ENCODE data around the gene CRB1. TPM values are rescaled to one million over a fixed set of nuclear protein-coding genes. Genes with fewer than 3 reads are reported as not detected.

CRB1 gene
- polyA plus RNA-seq, 3 donors, result not detected

DNA sequence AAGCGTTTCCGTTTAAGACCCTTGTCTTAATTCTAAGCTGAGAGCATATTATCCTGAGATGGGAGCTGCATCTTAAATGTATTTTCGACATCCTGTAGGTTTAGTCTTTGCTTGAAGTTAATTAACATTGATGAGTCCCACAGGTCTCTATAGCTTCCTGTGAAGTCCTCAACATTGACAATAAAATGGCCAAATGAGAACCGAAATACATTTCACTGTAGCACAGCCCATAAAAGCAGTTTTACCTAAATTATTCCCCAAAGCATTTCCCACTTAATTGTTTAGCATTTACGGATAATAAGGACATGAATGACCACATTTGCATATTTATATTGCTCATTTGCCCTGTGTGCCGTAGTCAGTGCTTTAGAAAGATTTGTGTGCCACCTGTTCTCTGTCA, 116.4 kb downstream of the CRB1 start:
- no peak for DNase-seq
- Histone ChIP-seq H4K20me1 (ENCODE audit: insufficient read depth, low read length) (no peaks in the 10 kb centered on the region), H3K9ac (ENCODE audit: insufficient read depth, low read length, poor library complexity, severe bottlenecking) (no peak overlapping the region), H3K27me3 (ENCODE audit: control insufficient read depth in 2 of 2, insufficient read depth in 2 of 2, low read length in 2 of 2) (no peaks in the 10 kb centered on the region), H2AFZ (ENCODE audit: insufficient read depth, low read depth, low read length, poor library complexity, severe bottlenecking) (no peak overlapping the region), H3K4me2 (replicated peaks; ENCODE audit: extremely low read depth, low read length, poor library complexity, severe bottlenecking) (no peak overlapping the region), H3K4me3 (replicated peaks in 1 of 3; ENCODE audit: low read depth in 2 of 3, low read length in 3 of 3) (no peak overlapping the region), H3K9me3 (replicated peaks in 1 of 2; ENCODE audit: control insufficient read depth in 1 of 2, insufficient read depth in 1 of 2, low read length in 2 of 2) (no peaks in the 10 kb centered on the region), H3K36me3 (replicated peaks in 1 of 2; ENCODE audit: control insufficient read depth in 1 of 2, insufficient read depth in 2 of 2, low read length in 2 of 2) (no peaks in the 10 kb centered on the region), H3K4me1 (ENCODE audit: control insufficient read depth in 1 of 2, insufficient read depth in 2 of 2, low read length in 2 of 2) (no peaks in the 10 kb centered on the region), H3K79me2 (ENCODE audit: insufficient read depth, low read length) (no peaks in the 10 kb centered on the region), H3K27ac (ENCODE audit: low read depth in 1 of 2, low read length in 2 of 2) (no peak overlapping the region)
- no peak overlapping the region for H3K4me3 Mint-ChIP-seq
- peaks cover 0 to 1% (median 0%) of the 10 kb centered on the region in 7 donors for H3K9me3 Mint-ChIP-seq
- no peak overlapping the region for H3K27ac Mint-ChIP-seq
- H3K4me1 Mint-ChIP-seq, result no peaks in the 10 kb centered on the region
- intact Hi-C loops (cut with micrococcal nuclease), result no loop called here
- TF ChIP-seq, protein P1, sequence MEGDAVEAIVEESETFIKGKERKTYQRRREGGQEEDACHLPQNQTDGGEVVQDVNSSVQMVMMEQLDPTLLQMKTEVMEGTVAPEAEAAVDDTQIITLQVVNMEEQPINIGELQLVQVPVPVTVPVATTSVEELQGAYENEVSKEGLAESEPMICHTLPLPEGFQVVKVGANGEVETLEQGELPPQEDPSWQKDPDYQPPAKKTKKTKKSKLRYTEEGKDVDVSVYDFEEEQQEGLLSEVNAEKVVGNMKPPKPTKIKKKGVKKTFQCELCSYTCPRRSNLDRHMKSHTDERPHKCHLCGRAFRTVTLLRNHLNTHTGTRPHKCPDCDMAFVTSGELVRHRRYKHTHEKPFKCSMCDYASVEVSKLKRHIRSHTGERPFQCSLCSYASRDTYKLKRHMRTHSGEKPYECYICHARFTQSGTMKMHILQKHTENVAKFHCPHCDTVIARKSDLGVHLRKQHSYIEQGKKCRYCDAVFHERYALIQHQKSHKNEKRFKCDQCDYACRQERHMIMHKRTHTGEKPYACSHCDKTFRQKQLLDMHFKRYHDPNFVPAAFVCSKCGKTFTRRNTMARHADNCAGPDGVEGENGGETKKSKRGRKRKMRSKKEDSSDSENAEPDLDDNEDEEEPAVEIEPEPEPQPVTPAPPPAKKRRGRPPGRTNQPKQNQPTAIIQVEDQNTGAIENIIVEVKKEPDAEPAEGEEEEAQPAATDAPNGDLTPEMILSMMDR (IDR thresholded peaks at IDR 0.05), result no peak
- peaks cover 0 to 2% (median 0%) of the 10 kb centered on the region in 3 donors for H3K27me3 Mint-ChIP-seq (ENCODE audit: low read depth in 3 of 3)
- H3K36me3 Mint-ChIP-seq, result no peaks in the 10 kb centered on the region
- 100% methylated on average over 2 of the region's 6 CpGs for WGBS (ENCODE audit: insufficient coverage)

DNA sequence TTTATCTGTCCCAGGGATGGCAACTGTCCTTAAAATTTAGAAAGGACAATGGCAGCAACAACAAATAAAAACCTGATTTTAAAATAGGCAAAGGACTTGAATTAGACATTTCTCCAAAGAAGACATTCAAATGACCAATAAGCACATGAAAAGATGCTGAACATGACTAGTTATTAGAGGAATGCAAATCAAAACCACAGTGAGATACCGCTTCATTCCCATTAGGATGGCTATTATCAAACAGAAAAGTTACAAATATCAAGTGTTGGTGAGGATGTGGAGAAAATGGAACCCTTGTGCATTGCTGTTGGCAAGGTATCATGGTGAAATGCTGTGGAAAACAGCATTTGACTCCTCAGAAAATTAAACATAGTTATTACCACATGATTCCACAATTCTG, 120.7 kb downstream of the CRB1 start:
- intact Hi-C loops (cut with micrococcal nuclease), result no loop called here
- Histone ChIP-seq H3K36me3 (replicated peaks in 1 of 2; ENCODE audit: control insufficient read depth in 1 of 2, insufficient read depth in 2 of 2, low read length in 2 of 2) (no peaks in the 10 kb centered on the region), H3K9ac (ENCODE audit: insufficient read depth, low read length, poor library complexity, severe bottlenecking) (no peak overlapping the region), H3K9me3 (replicated peaks in 1 of 2; ENCODE audit: control insufficient read depth in 1 of 2, insufficient read depth in 1 of 2, low read length in 2 of 2) (no peaks in the 10 kb centered on the region), H3K4me3 (replicated peaks in 1 of 3; ENCODE audit: low read depth in 2 of 3, low read length in 3 of 3) (no peak overlapping the region), H3K27ac (ENCODE audit: low read depth in 1 of 2, low read length in 2 of 2) (no peak overlapping the region), H3K79me2 (ENCODE audit: insufficient read depth, low read length) (no peaks in the 10 kb centered on the region), H4K20me1 (ENCODE audit: insufficient read depth, low read length) (no peaks in the 10 kb centered on the region), H3K27me3 (ENCODE audit: control insufficient read depth in 2 of 2, insufficient read depth in 2 of 2, low read length in 2 of 2) (no peaks in the 10 kb centered on the region), H3K4me2 (replicated peaks; ENCODE audit: extremely low read depth, low read length, poor library complexity, severe bottlenecking) (no peak overlapping the region), H2AFZ (ENCODE audit: insufficient read depth, low read depth, low read length, poor library complexity, severe bottlenecking) (no peak overlapping the region), H3K4me1 (ENCODE audit: control insufficient read depth in 1 of 2, insufficient read depth in 2 of 2, low read length in 2 of 2) (no peaks in the 10 kb centered on the region)
- Mint-ChIP-seq H3K27ac (no peak overlapping the region), H3K27me3 (ENCODE audit: low read depth in 3 of 3) (peaks cover 0 to 2% (median 0%) of the 10 kb centered on the region in 3 donors), H3K4me3 (no peak overlapping the region), H3K36me3 (no peaks in the 10 kb centered on the region), H3K4me1 (peaks cover 3% of the 10 kb centered on the region), H3K9me3 (no peaks in the 10 kb centered on the region)
- WGBS (ENCODE audit: insufficient coverage), result no CpG with 5 or more reads among the region's 1 CpG
- DNase-seq, result no peak
- TF ChIP-seq, protein P1 (IDR thresholded peaks at IDR 0.05), result no peak

Measured in CD14-positive monocyte (primary cell).